Measurements from ENCODE around the gene TRAF3IP1. TPM values are rescaled to one million over a fixed set of nuclear protein-coding genes. Genes with fewer than 3 reads are reported as not detected.
A peak's percentile ranks its signal among the peaks of the same experiment; 100 is the strongest.

Gene TRAF3IP1
- total RNA-seq, 6 donors from 2014 or later: 14.0 to 26.8 (median 18.8) TPM

GRCh38 chr2:238288650-238289573 is 31.4 kb upstream of the TRAF3IP1 start:
- Histone ChIP-seq H3K27ac (peak overlapping the region; percentile 89 to 91 (median 91)), H3K36me3 (no peaks in the 10 kb centered on the region), H3K4me1 (peaks cover 44 to 59% (median 49%) of the 10 kb centered on the region in 4 donors), H3K9me3 (no peaks in the 10 kb centered on the region), H3K4me3 (peak overlapping the region; percentile 31 to 85 (median 70)), H3K27me3 (no peaks in the 10 kb centered on the region)
- peak; percentile 90 to 94 for ATAC-seq (ENCODE audit: low FRiP score in 2 of 2)
- WGBS, 2 donors: 0% methylated on average over 28 to 72 of the region's 108 CpGs
- peak; percentile 98 to 100 for DNase-seq
- TF ChIP-seq EP300 (IDR thresholded peaks at IDR 0.05): peak in 1 of 4 donors; percentile 77
- TF ChIP-seq POLR2AphosphoS5 (IDR thresholded peaks at IDR 0.05): peak; percentile 89 to 93
- TF ChIP-seq CTCF (IDR thresholded peaks at IDR 0.05): peak in 3 of 6 experiments; percentile 10 to 61 (median 30)
- TF ChIP-seq POLR2A (IDR thresholded peaks at IDR 0.05): peak in 3 of 4 donors; percentile 57 to 77 (median 73)

- TF ChIP-seq CTCF (IDR thresholded peaks at IDR 0.05) (no peak), EP300 (IDR thresholded peaks at IDR 0.05) (no peak), POLR2A (IDR thresholded peaks at IDR 0.05) (no peak), POLR2AphosphoS5 (IDR thresholded peaks at IDR 0.05) (no peak)
- no peaks in the 10 kb centered on the region for H3K27me3 ChIP-seq
- no peak for DNase-seq
- 35 to 37% methylated on average over 13 of the region's 13 CpGs for WGBS, 2 donors
- no peaks in the 10 kb centered on the region for H3K36me3 ChIP-seq
- no peaks in the 10 kb centered on the region for H3K9me3 ChIP-seq
- H3K27ac ChIP-seq: peak overlapping the region; percentile 89 to 91 (median 91)
- H3K4me3 ChIP-seq: peak overlapping the region in 3 of 4 donors; percentile 69 to 85 (median 70)
- H3K4me1 ChIP-seq: peaks cover 41 to 52% (median 46%) of the 10 kb centered on the region in 4 donors
- ATAC-seq (ENCODE audit: low FRiP score in 2 of 2): no peak
These were observed 30.7 kb upstream of the TRAF3IP1 start for GRCh38 chr2:238289574-238289973.

GRCh38 chr2:238290091-238290509 is 30.2 kb upstream of the TRAF3IP1 start:
- Histone ChIP-seq H3K9me3 (no peaks in the 10 kb centered on the region), H3K4me1 (peaks cover 36 to 47% (median 40%) of the 10 kb centered on the region in 4 donors), H3K36me3 (no peaks in the 10 kb centered on the region), H3K27me3 (no peaks in the 10 kb centered on the region), H3K4me3 (peak overlapping the region in 1 of 4 donors; percentile 69), H3K27ac (peak overlapping the region; percentile 7 to 91 (median 90))
- ATAC-seq (ENCODE audit: low FRiP score in 2 of 2) (no peak), DNase-seq (peak in 1 of 2 donors; percentile 79)
- WGBS, 2 donors: 50 to 55% methylated on average over 8 of the region's 8 CpGs
- peak in 1 of 4 donors; percentile 55 for TF ChIP-seq EP300 (IDR thresholded peaks at IDR 0.05)
- no peak for TF ChIP-seq CTCF (IDR thresholded peaks at IDR 0.05)
- TF ChIP-seq POLR2A (IDR thresholded peaks at IDR 0.05): no peak
- peak; percentile 37 to 76 for TF ChIP-seq POLR2AphosphoS5 (IDR thresholded peaks at IDR 0.05)

- ATAC-seq (ENCODE audit: low FRiP score in 2 of 2): no peak
- TF ChIP-seq POLR2AphosphoS5 (IDR thresholded peaks at IDR 0.05) (no peak), POLR2A (IDR thresholded peaks at IDR 0.05) (no peak), CTCF (IDR thresholded peaks at IDR 0.05) (no peak), EP300 (IDR thresholded peaks at IDR 0.05) (no peak)
- peaks cover 29 to 38% (median 33%) of the 10 kb centered on the region in 4 donors for H3K4me1 ChIP-seq
- H3K36me3 ChIP-seq: no peaks in the 10 kb centered on the region
- H3K4me3 ChIP-seq: no peak overlapping the region
- DNase-seq: no peak
- no peaks in the 10 kb centered on the region for H3K9me3 ChIP-seq
- 87 to 90% methylated on average over 5 of the region's 5 CpGs for WGBS, 2 donors
- H3K27me3 ChIP-seq: no peaks in the 10 kb centered on the region
- peak overlapping the region; percentile 2 to 62 (median 34) for H3K27ac ChIP-seq
These were observed 29.4 kb upstream of the TRAF3IP1 start for GRCh38 chr2:238290715-238291549.
